NCI-H510A treated with DMSO at 0.1 percent for 48 hours (cell line): ENCODE results near the gene ARHGAP10.

ENCODE experiments used
- DNase-seq: peaks from one replicate; lab custom pipeline; 2025; lab: John Stamatoyannopoulos, UW

ARHGAP10 gene

DNA sequence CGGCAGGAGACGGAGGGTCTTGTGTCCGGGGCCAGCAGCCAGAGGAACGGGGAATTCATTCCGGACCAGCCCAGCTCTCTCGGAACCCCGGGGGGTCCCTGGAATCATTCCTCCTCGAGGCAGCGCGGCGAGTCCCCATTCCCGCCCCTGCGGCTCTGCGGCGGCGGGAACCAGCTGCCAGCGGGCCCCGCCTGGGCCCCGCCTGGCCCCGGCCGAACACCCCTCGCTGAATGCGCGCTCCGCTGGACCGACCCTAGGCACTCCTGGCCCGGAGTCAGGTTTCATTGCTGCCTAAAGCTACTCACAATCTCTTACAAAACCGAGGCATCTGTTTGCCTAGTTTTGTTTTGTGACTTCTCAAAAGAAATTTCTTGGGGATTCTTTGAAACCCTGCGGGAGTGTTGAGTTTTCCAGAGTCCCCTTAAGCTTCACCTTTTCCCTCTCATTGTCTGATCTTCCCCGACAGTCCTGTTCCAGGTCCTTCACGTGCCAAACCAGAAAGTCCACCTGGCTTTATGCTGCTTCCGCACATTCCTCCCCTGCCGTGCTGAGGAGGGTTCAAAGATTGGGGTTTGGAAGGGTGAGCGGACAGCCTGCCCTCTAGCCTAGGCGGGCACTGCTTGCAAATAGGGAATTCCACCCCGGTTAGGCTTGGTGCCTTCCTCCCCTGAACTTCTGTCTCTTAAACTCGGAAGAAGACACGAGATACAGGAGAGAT is 789 bp downstream of the ARHGAP10 start:
- DNase-seq: peak; percentile 42

DNA sequence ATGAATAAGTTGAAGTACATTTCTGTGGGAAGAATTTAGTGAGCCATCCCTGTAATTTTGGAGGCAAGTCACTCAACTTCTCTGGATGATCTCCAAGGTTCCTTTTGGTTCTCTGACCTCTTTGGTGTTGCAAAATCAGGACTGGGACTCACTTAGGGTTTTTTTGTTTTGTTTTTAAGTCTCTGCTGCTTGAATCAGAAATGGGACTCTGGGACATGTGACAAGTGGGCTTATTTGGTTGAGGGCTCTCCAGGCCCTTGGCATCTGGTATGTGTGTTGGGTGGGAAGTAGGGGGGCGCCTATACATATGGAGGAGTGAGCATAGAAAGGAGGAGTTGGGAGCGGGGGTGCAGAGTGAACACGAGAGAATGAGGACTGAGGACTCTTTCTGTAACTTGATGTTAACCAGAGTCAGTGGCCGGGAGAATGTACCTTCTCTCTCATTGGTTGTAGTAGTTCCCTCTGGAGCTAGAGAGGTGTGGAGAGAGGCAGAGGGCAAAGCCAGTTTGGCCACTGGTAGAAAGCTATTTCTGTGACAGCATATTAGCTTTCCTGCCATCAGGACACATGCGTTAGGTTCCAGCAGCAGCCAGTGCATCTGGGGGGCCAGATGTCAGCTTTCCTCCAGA is 1.9 kb downstream of the ARHGAP10 start:
- no peak for DNase-seq

- DNase-seq: no peak
Observed at GRCh38 chr4:147734496-147734895, 2.6 kb downstream of the ARHGAP10 start.

DNA sequence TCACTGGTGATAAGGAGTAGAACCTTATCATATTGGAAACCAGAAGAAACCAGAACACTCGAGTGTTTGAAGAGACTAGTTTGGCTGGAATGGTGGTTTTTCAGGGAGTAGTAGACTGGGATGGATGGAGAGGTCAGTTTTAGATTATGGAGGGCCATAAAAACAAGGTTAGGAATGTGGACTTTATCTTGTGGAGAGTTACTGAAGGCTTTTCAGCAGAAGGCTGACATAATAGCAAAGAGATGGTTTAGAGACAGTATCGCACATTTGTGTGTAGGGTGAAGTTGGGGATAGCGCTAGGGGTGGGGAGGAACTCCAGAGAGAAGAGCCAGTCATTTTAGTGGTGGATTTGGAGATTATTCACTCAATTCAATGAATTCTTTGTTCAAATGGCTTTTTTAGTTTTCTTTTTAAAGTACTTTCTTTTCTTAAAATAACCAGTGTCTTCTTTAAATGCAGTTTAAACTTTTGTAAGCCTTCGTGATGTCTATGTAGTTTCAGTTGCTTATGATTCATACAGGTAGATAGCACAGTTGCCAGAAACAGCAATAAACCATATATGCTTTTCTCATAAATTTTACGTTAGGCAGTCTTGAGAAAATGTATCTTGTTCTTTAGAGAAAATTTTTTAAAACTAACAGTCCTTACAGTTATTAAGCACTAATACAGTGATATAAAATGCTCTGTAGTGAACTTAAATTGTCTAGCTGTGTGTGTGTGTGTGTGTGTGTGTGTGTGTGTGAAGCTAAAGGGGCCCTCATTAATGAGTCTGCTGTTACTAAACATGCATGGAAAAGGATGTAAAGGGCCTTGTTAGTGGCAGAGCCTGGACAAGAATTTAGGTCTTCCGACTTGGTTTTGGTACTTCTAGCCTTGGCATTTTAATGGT is 3.8 kb downstream of the ARHGAP10 start:
- DNase-seq: no peak

- DNase-seq: no peak
Observed at GRCh38 chr4:147736458-147736857, 4.6 kb downstream of the ARHGAP10 start.

GRCh38 chr4:147737623-147738022 is 5.7 kb downstream of the ARHGAP10 start:
- DNase-seq: no peak

DNA sequence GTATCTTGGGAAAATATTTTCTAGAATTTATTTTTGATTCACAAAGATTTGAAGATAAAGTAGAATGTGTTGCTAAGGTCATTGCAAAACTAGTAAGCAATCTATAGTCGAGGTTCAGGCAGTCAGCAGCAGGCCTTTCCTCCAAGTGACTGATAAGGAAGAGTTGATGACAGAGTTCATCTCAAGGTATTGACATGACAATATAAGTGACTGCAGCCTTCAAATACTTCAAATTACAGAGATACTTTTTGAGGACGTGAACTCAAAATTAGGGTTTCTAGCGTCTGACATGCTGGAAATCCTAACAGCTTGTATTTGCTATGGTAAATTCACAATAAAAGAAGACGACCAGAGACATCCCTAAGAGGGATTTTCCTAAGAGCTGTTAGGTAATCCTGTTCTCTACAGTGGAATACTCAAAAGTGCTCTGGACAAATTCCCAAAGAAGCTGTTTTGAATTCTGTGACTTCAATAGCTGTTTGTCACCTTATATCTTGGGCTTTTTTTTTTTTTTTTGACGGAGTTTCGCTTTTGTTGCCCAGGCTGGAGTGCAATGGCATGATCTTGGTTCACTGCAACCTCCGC is 7.4 kb downstream of the ARHGAP10 start:
- no peak for DNase-seq

DNA sequence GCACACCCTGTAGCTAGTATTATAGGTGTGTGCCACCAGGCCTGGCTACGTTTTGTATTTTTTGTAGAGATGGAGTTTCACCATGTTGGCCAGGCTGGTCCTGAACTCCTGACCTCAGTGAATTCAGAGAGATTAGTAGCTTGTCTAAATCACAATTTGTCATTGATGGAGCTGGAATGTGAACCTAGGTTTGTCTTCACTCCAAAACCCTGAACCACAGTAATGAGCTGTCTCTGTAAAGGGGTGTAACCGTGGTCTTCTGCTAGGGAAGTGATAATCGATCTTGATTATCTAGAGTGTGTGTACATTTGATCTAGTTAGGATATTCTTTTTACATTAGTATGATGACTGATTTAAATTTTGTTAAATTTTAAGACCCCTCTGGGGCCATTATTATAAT is 8.3 kb downstream of the ARHGAP10 start:
- no peak for DNase-seq

DNA sequence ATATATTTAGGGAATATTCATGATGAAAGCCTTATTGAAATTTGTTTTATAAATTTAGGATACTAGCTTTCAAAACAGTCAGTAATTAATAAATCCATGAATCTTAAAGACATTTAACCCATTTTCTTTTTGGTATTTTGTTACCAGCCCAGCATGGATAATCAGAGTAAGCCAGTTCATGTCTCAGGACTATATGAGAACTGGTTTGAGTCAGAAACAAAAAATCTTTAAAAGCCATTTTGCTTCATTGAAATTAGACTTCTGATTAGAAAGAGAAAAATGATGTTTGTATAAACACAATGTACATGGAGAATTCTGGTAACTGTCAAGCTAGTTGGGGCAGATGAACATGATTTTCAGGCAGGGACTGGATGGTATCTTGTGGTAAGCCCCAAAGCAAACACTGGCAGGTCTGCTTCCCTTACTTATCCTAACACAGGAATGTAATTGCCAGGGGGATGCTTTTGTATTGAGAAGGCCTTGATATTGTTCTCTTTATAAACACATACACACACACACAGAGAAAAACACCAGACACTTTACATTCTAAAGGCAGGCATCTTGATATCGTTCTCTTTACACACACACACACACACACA is 9.4 kb downstream of the ARHGAP10 start:
- DNase-seq: no peak

GRCh38 chr4:147747787-147748454 is 16.0 kb downstream of the ARHGAP10 start:
- DNase-seq: no peak

GRCh38 chr4:147749811-147750321 is 18.0 kb downstream of the ARHGAP10 start:
- DNase-seq: peak; percentile 8

- no peak for DNase-seq
Observed at GRCh38 chr4:147753047-147753446, 21.2 kb downstream of the ARHGAP10 start.

GRCh38 chr4:147754037-147754445 is 22.2 kb downstream of the ARHGAP10 start:
- no peak for DNase-seq

GRCh38 chr4:147755561-147756295 is 23.8 kb downstream of the ARHGAP10 start:
- no peak for DNase-seq

DNA sequence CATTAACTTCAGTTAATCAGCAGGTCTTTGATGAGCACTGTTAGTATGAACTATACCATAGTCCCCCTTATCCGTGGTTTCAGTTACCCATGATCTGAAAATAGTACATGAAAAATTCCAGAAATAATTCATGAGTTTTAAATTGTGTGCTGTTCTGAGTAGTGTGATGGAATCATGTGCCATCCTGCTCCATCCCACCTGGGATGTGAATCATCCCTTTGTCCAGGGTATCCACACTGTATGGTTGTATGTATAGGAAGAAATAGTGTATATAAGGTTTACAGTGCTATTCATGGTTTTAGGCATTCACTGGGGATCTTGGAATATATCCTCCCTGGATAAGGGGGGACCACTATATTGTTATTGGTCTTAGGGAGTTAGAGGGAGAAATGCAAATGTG is 24.5 kb downstream of the ARHGAP10 start:
- DNase-seq: no peak

- DNase-seq: peak; percentile 53
Observed at GRCh38 chr4:147760176-147760575, 28.3 kb downstream of the ARHGAP10 start.

GRCh38 chr4:147760695-147761094 is 28.8 kb downstream of the ARHGAP10 start:
- peak; percentile 20 for DNase-seq

GRCh38 chr4:147761218-147761883 is 29.5 kb downstream of the ARHGAP10 start:
- DNase-seq: no peak

DNA sequence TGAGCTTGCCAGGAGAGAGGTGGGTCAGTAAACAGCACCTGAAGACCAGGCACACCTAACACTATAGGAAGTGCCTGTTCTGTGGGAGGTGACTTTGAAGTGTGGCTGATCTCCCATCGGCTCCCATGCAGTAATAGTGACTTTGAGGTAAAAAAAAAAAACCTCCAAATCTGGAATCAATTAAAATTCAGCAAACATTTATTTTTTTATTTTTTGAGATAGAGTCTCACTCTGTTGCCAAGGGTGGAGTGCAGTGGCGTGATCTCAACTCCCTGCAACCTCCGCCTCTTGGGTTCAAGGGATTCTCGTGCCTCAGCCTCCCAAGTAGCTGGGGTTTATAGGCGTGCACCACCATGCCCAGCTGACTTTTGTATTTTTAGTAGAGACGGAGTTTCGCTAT is 32.4 kb downstream of the ARHGAP10 start:
- no peak for DNase-seq

DNA sequence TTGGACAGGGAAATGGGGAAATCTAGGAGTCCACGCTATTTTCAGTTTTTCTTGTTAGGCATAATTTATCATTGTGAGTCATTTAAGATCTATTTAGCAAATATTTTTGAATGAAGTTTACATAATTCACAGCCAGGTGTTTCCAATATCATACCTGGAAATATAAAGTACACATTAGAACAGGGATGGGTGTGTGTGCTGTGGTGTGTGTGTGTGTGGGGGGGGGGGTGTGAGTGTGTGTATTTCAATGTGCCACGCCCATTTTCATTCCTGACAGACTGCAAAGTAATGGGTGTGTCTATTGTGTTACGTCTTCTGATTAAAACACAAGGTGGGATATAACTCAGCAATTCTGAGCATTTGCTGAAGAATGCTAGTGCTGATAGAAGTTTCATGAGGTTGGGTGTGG is 33.2 kb downstream of the ARHGAP10 start:
- no peak for DNase-seq
